HFF-Myc (cell line): ENCODE data around the gene BSPRY.

Experiments
- DNase-seq: peaks from one replicate; pipeline ENCODE4 v3.0.0-alpha.2; 2011; ENCODE audit warnings: low read depth; ENCODE audit errors: extremely low read depth
- H3K4me3 ChIP-seq: replicated peaks from 2 replicates; pipeline ENCODE4 v1.5.1; 2011; ENCODE audit warnings: low read depth, mild to moderate bottlenecking, control low read depth, low read length
- CTCF ChIP-seq: IDR thresholded peaks from 2 replicates; pipeline ENCODE4 v1.5.1; 2012; ENCODE audit warnings: mild to moderate bottlenecking, low read depth, low read length, control low read depth; ENCODE audit errors: missing control alignments

Gene BSPRY

GRCh38 chr9:113368348-113368981 is 19.1 kb downstream of the BSPRY start:
- no peak for DNase-seq
- no peak overlapping the region for H3K4me3 ChIP-seq
- TF ChIP-seq CTCF = no peak

GRCh38 chr9:113368982-113369854 is 19.9 kb downstream of the BSPRY start:
- no peak for DNase-seq
- H3K4me3 ChIP-seq = no peak overlapping the region
- no peak for TF ChIP-seq CTCF

GRCh38 chr9:113369855-113370140 is 20.5 kb downstream of the BSPRY start:
- no peak overlapping the region for H3K4me3 ChIP-seq
- DNase-seq = no peak
- no peak for TF ChIP-seq CTCF

- H3K4me3 ChIP-seq = no peak overlapping the region
- TF ChIP-seq CTCF = no peak
- no peak for DNase-seq
Measured at GRCh38 chr9:113370806-113371325, 21.5 kb downstream of the BSPRY start.

- no peak overlapping the region for H3K4me3 ChIP-seq
- DNase-seq = no peak
- TF ChIP-seq CTCF = no peak
Measured at GRCh38 chr9:113372059-113372458, 22.7 kb downstream of the BSPRY start.

GRCh38 chr9:113373256-113373655 is 23.9 kb downstream of the BSPRY start:
- DNase-seq = no peak
- TF ChIP-seq CTCF = no peak
- H3K4me3 ChIP-seq = no peak overlapping the region
